Activated CD8-positive, alpha-beta memory T cell treated with anti-CD3 and anti-CD28 coated beads for 48 hours (primary cell): Measurements from ENCODE around the gene TTLL5.

Experiments used
- DNase-seq, 3 experiments: peaks; one replicate each; pipeline ENCODE4 v3.0.0-alpha.2; 2020; ENCODE audit warnings: low read depth in 2 of 3, low spot score in 2 of 3

Gene TTLL5

GRCh38 chr14:75861161-75861621 lies 200.1 kb downstream of the TTLL5 start:
- no peak for DNase-seq

- DNase-seq: no peak
These were observed 202.2 kb downstream of the TTLL5 start for GRCh38 chr14:75863221-75863620.

- DNase-seq: no peak
These were observed 203.3 kb downstream of the TTLL5 start for GRCh38 chr14:75864352-75864751.

- no peak for DNase-seq
These were observed 204.5 kb downstream of the TTLL5 start for GRCh38 chr14:75865531-75865930.

- DNase-seq: no peak
These were observed 205.9 kb downstream of the TTLL5 start for GRCh38 chr14:75866970-75867369.

- DNase-seq: no peak
These were observed 210.3 kb downstream of the TTLL5 start for GRCh38 chr14:75871181-75871880.

- no peak for DNase-seq
These were observed 214.9 kb downstream of the TTLL5 start for GRCh38 chr14:75875958-75876357.

GRCh38 chr14:75876530-75876929 lies 215.5 kb downstream of the TTLL5 start:
- DNase-seq: no peak

- no peak for DNase-seq
These were observed 216.2 kb downstream of the TTLL5 start for GRCh38 chr14:75877292-75877691.

GRCh38 chr14:75877884-75878283 lies 216.8 kb downstream of the TTLL5 start:
- no peak for DNase-seq

- no peak for DNase-seq
These were observed 218.0 kb downstream of the TTLL5 start for GRCh38 chr14:75879031-75879430.

- DNase-seq: no peak
These were observed 219.5 kb downstream of the TTLL5 start for GRCh38 chr14:75880512-75880911.

GRCh38 chr14:75881994-75882393 lies 220.9 kb downstream of the TTLL5 start:
- no peak for DNase-seq

GRCh38 chr14:75884198-75884611 lies 223.2 kb downstream of the TTLL5 start:
- no peak for DNase-seq

GRCh38 chr14:75885829-75886228 lies 224.8 kb downstream of the TTLL5 start:
- no peak for DNase-seq

- no peak for DNase-seq
These were observed 225.7 kb downstream of the TTLL5 start for GRCh38 chr14:75886636-75887348.

GRCh38 chr14:75888945-75889344 lies 227.9 kb downstream of the TTLL5 start:
- no peak for DNase-seq

GRCh38 chr14:75896341-75896740 lies 235.3 kb downstream of the TTLL5 start:
- no peak for DNase-seq

GRCh38 chr14:75904311-75904710 lies 243.3 kb downstream of the TTLL5 start:
- DNase-seq: no peak

GRCh38 chr14:75905147-75905904 lies 244.3 kb downstream of the TTLL5 start:
- no peak for DNase-seq

GRCh38 chr14:75906228-75906627 lies 245.2 kb downstream of the TTLL5 start:
- DNase-seq: no peak
